IMR-90 (cell line): ENCODE data around the gene CCR3. TPM values are rescaled to one million over a fixed set of nuclear protein-coding genes. Genes with fewer than 3 reads are reported as not detected.

Experiments
- ATAC-seq: fragments of 200-7000 bp; cut with Tn5 transposase; 2 replicates; pipeline ENCODE4 v1.9.1; 2020; ENCODE audit warnings: low read depth, mild to moderate bottlenecking, moderate library complexity
- BruUV-seq: library from RNA; stranded (reverse); fragments of 400-500 nt; replicated peaks from 2 replicates; lab custom pipeline; 2021; lab: Mats Ljungman, UMichigan
- CTCF ChIA-PET: fragments of 300-600 bp; formaldehyde crosslinking; extraction: SDS; loops from one replicate; lab custom pipeline; 2021; ENCODE audit warnings: antibody characterized with exemption; lab: Yijun Ruan, JAX
- POLR2A ChIA-PET: fragments of 300-600 bp; sonication (Branson Sonifier 250); formaldehyde crosslinking; loops from one replicate; lab custom pipeline; 2022; ENCODE audit warnings: antibody characterized with exemption; ENCODE audit not compliant: unreplicated experiment; lab: Charles Lee
- DNase-seq: peaks from one replicate; pipeline ENCODE4 v3.0.0; 2013
- H2AFZ ChIP-seq: replicated peaks from 2 replicates; pipeline ENCODE3; 2013; ENCODE audit warnings: low read length, mild to moderate bottlenecking; ENCODE audit not compliant: poor library complexity
- H2AK5ac ChIP-seq: 2 replicates; pipeline ENCODE4 v1.6.1; 2013; ENCODE audit warnings: low read depth, low read length, inconsistent platforms
- H2AK9ac ChIP-seq: replicated peaks from 2 replicates; pipeline ENCODE3; 2013; ENCODE audit warnings: mild to moderate bottlenecking, low read depth, low read length, moderate library complexity; ENCODE audit not compliant: poor library complexity
- H2BK120ac ChIP-seq: 2 replicates; pipeline ENCODE4 v1.6.1; 2013; ENCODE audit warnings: low read depth, low read length, inconsistent platforms
- H2BK15ac ChIP-seq: 3 replicates; pipeline ENCODE4 v1.6.1; 2013; ENCODE audit warnings: low read depth, low read length, inconsistent platforms
- H2BK20ac ChIP-seq: 2 replicates; pipeline ENCODE4 v1.6.1; 2013; ENCODE audit warnings: low read depth, mild to moderate bottlenecking, inconsistent platforms, low read length, moderate library complexity
- H2BK5ac ChIP-seq: 2 replicates; pipeline ENCODE4 v1.6.1; 2013; ENCODE audit warnings: mild to moderate bottlenecking, low read depth, low read length, inconsistent platforms; ENCODE audit not compliant: poor library complexity, severe bottlenecking
- H3K14ac ChIP-seq: replicated peaks from 2 replicates; pipeline ENCODE4 v1.6.1; 2013; ENCODE audit warnings: low read depth, low read length, inconsistent platforms
- H3K18ac ChIP-seq: 2 replicates; pipeline ENCODE4 v1.6.1; 2013; ENCODE audit warnings: low read depth, low read length, control low read depth
- H3K23ac ChIP-seq: 2 replicates; pipeline ENCODE4 v1.6.1; 2013; ENCODE audit warnings: low read depth, low read length, inconsistent platforms
- H3K27ac ChIP-seq: 2 replicates; pipeline ENCODE4 v1.5.1; 2013; ENCODE audit warnings: mild to moderate bottlenecking, control low read depth, low read length; ENCODE audit not compliant: insufficient read depth
- H3K27me3 ChIP-seq: 2 replicates; pipeline ENCODE4 v1.6.1; 2013; ENCODE audit warnings: low read length; ENCODE audit not compliant: control insufficient read depth, insufficient read depth
- H3K36me3 ChIP-seq: 2 replicates; pipeline ENCODE4 v1.6.1; 2013; ENCODE audit warnings: low read length, mixed read lengths; ENCODE audit not compliant: control insufficient read depth, insufficient read depth
- H3K4ac ChIP-seq: 2 replicates; pipeline ENCODE4 v1.6.1; 2013; ENCODE audit warnings: low read depth, low read length, inconsistent platforms
- H3K4me1 ChIP-seq: 2 replicates; pipeline ENCODE4 v1.6.1; 2013; ENCODE audit warnings: low read length, mixed read lengths; ENCODE audit not compliant: control insufficient read depth, insufficient read depth
- H3K4me2 ChIP-seq: 2 replicates; pipeline ENCODE4 v1.6.1; 2013; ENCODE audit warnings: low read depth, mild to moderate bottlenecking, control low read depth, low read length, moderate library complexity
- H3K4me3 ChIP-seq: 2 replicates; pipeline ENCODE4 v1.5.1; 2013; ENCODE audit warnings: low read depth, mild to moderate bottlenecking, control low read depth, low read length, moderate library complexity; ENCODE audit not compliant: insufficient read depth
- H3K56ac ChIP-seq: 2 replicates; pipeline ENCODE4 v1.6.1; 2013; ENCODE audit warnings: low read length, inconsistent platforms; ENCODE audit not compliant: insufficient read depth; ENCODE audit errors: extremely low read depth
- H3K79me1 ChIP-seq, 2 experiments: 2 replicates each; pipeline ENCODE4 v1.6.1; 2013; ENCODE audit warnings: low read length in 2 of 2, inconsistent platforms in 1 of 2, low read depth in 1 of 2
- H3K9ac ChIP-seq: 2 replicates; pipeline ENCODE4 v1.6.1; 2013; ENCODE audit warnings: low read depth, low read length, control low read depth
- H3K9me1 ChIP-seq: 2 replicates; pipeline ENCODE4 v1.6.1; 2013; ENCODE audit warnings: low read length, inconsistent platforms; ENCODE audit not compliant: insufficient read depth
- H3K9me3 ChIP-seq: 2 replicates; pipeline ENCODE4 v1.6.1; 2013; ENCODE audit warnings: low read length; ENCODE audit not compliant: control insufficient read depth, insufficient read depth
- H4K20me1 ChIP-seq: 2 replicates; pipeline ENCODE4 v1.6.1; 2013; ENCODE audit warnings: low read length, inconsistent platforms; ENCODE audit not compliant: insufficient read depth
- H4K5ac ChIP-seq: 2 replicates; pipeline ENCODE4 v1.6.1; 2013; ENCODE audit warnings: mild to moderate bottlenecking, low read depth, low read length, control low read depth
- H4K8ac ChIP-seq, 2 experiments: 2 replicates each; pipeline ENCODE4 v1.6.1; 2013; ENCODE audit warnings: low read depth in 2 of 2, low read length in 2 of 2, control low read depth in 1 of 2, inconsistent platforms in 1 of 2
- H4K91ac ChIP-seq: 2 replicates; pipeline ENCODE4 v1.6.1; 2013; ENCODE audit warnings: low read depth, low read length, inconsistent platforms; ENCODE audit not compliant: insufficient read depth
- BHLHE40 ChIP-seq: fragments of 150-350 bp; IDR thresholded peaks from 2 replicates; pipeline ENCODE4 v1.6.1; 2016; ENCODE audit warnings: mild to moderate bottlenecking, low read depth, low read length
- CEBPB ChIP-seq: IDR thresholded peaks from 2 replicates; pipeline ENCODE4 v1.6.1; 2012; ENCODE audit warnings: low read depth, low read length, improper control_type of control experiment
- ELK1 ChIP-seq: fragments of 150-350 bp; IDR thresholded peaks from 2 replicates; pipeline ENCODE4 v1.6.1; 2016; ENCODE audit warnings: low read depth, mild to moderate bottlenecking, low read length, moderate library complexity, borderline replicate concordance
- FOS ChIP-seq: fragments of 150-350 bp; IDR thresholded peaks from 2 replicates; pipeline ENCODE4 v1.6.1; 2016; ENCODE audit warnings: low read depth, low read length
- MAZ ChIP-seq: IDR thresholded peaks from 2 replicates; pipeline ENCODE4 v1.6.1; 2012; ENCODE audit warnings: low read depth, mild to moderate bottlenecking, low read length, improper control_type of control experiment, moderate library complexity, borderline replicate concordance
- NFE2L2 ChIP-seq: fragments of 150-350 bp; IDR thresholded peaks from 2 replicates; pipeline ENCODE4 v1.6.1; 2016; ENCODE audit warnings: low read depth, mild to moderate bottlenecking, low read length
- POLR2A ChIP-seq: IDR thresholded peaks from 2 replicates; pipeline ENCODE4 v1.6.1; 2012; ENCODE audit warnings: mild to moderate bottlenecking, low read depth, low read length
- RCOR1 ChIP-seq: IDR thresholded peaks from 2 replicates; pipeline ENCODE4 v1.6.1; 2012; ENCODE audit warnings: mild to moderate bottlenecking, low read length, improper control_type of control experiment; ENCODE audit not compliant: insufficient replicate concordance
- RFX5 ChIP-seq: IDR thresholded peaks from 2 replicates; pipeline ENCODE4 v1.8.0; 2012; ENCODE audit warnings: low read depth, mild to moderate bottlenecking, low read length, moderate library complexity
- USF2 ChIP-seq: fragments of 150-350 bp; IDR thresholded peaks from 2 replicates; pipeline ENCODE4 v1.6.1; 2017; ENCODE audit warnings: mild to moderate bottlenecking, antibody characterized with exemption, low read length, low read depth
- WGBS, 2 experiments: methylation state at CpG; one replicate each; pipeline versions ENCODE4 v1.1.5 to v1.1.7; 2013; ENCODE audit warnings: missing lambda C conversion rate in 2 of 2; ENCODE audit not compliant: insufficient read length in 1 of 2; ENCODE audit errors: extremely low coverage in 2 of 2; 5-methylcytosine and 5-hydroxymethylcytosine counted together
- dilution Hi-C: fragments of 300-500 bp; cut with HindIII; formaldehyde crosslinking; loops from one replicate; pipeline ENCODE4 v1.14.3; 2018; ENCODE audit warnings: low sequenced_read_pairs; ENCODE audit not compliant: unreplicated experiment
- in situ Hi-C: fragments of 300-500 bp; cut with MboI; formaldehyde crosslinking; loops from 3 replicates; pipeline ENCODE4 v1.14.3; 2019; ENCODE audit warnings: low sequenced_read_pairs, inconsistent platforms, mixed read lengths
- intact Hi-C: fragments of 100-400 bp; cut with micrococcal nuclease; formaldehyde crosslinking; loops from 2 replicates; pipeline ENCODE4 v1.10.0; 2022
- polyA plus RNA-seq, 3 experiments: library from polyadenylated mRNA; depleted of rRNA; stranded (reverse); fragments of >200 nt; gene quantifications; 2 replicates each; pipeline ENCODE4 v1.2.3, GENCODE V29; 2012; ENCODE audit warnings: low replicate concordance in 1 of 3
- total RNA-seq: library from RNA; depleted of rRNA; stranded (reverse); fragments of >200 nt; gene quantifications from 2 replicates; pipeline ENCODE4 v1.2.3, GENCODE V29; 2012

Gene CCR3
- total and polyA plus RNA-seq, 2 of the 4 experiments (the other 2 are of a cell fraction) = not detected

GRCh38 chr3:46282041-46282440 is 39.8 kb downstream of the CCR3 start:
- BruUV-seq = no TSS peak
- WGBS, 2 experiments = 25% methylated on average over 2 of the region's 4 CpGs; no CpG with 5 or more reads in 1 of the 2 experiments
- dilution Hi-C loops = no loop called here
- Histone ChIP-seq H4K91ac (no peak overlapping the region), H3K9ac (no peak overlapping the region), H3K9me3 (no peaks in the 10 kb centered on the region), H3K14ac (no peak overlapping the region), H2AK9ac (no peak overlapping the region), H2BK20ac (no peak overlapping the region), H4K20me1 (no peaks in the 10 kb centered on the region), H3K23ac (no peak overlapping the region), H3K36me3 (no peaks in the 10 kb centered on the region), H2BK5ac (no peak overlapping the region), H2AK5ac (no peak overlapping the region), H4K5ac (no peak overlapping the region), H3K18ac (no peak overlapping the region), H4K8ac (no peak overlapping the region), H3K27ac (no peak overlapping the region), H3K79me1 (no peaks in the 10 kb centered on the region), H3K56ac (no peak overlapping the region), H3K4me1 (no peaks in the 10 kb centered on the region), H3K4me3 (no peak overlapping the region), H2BK120ac (no peak overlapping the region), H3K9me1 (0 out of 2 replicates have a peak, but pooled peaks cover 2% of the 10 kb centered on the region), H3K4ac (no peak overlapping the region), H3K4me2 (no peak overlapping the region), H3K27me3 (peaks cover 8% of the 10 kb centered on the region), H2BK15ac (no peak overlapping the region), H2AFZ (no peak overlapping the region)
- DNase-seq = no peak
- CTCF ChIA-PET = no interaction called here
- TF ChIP-seq ELK1 = no peak
- TF ChIP-seq RFX5 = no peak
- no peak for TF ChIP-seq FOS
- no peak for TF ChIP-seq POLR2A
- no peak for TF ChIP-seq NFE2L2
- no peak for TF ChIP-seq BHLHE40
- no peak for TF ChIP-seq USF2
- no peak for TF ChIP-seq MAZ
- no peak for TF ChIP-seq CEBPB
- TF ChIP-seq RCOR1 = no peak
- in situ Hi-C loops = no loop called here
- ATAC-seq = no peak
- intact Hi-C loops = no loop called here
- POLR2A ChIA-PET = no interaction called here
